Choroid plexus epithelial cell (primary cell): ENCODE measurements around the gene FAM181A.

Source experiments
- DNase-seq: peaks from one replicate; pipeline ENCODE4 v3.0.0-alpha.2; 2010; ENCODE audit warnings: low read depth
- H3K4me3 ChIP-seq: 2 replicates; pipeline ENCODE4 v1.5.1; 2011; ENCODE audit warnings: low read depth, mild to moderate bottlenecking, control low read depth, low read length, moderate library complexity
- TF ChIP-seq, protein P1 (sequence below): conservative IDR thresholded peaks from 2 replicates; pipeline ENCODE4 v1.5.1; 2011; ENCODE audit warnings: low read depth, mild to moderate bottlenecking, control low read depth, inconsistent platforms, low read length, moderate library complexity

FAM181A gene

DNA sequence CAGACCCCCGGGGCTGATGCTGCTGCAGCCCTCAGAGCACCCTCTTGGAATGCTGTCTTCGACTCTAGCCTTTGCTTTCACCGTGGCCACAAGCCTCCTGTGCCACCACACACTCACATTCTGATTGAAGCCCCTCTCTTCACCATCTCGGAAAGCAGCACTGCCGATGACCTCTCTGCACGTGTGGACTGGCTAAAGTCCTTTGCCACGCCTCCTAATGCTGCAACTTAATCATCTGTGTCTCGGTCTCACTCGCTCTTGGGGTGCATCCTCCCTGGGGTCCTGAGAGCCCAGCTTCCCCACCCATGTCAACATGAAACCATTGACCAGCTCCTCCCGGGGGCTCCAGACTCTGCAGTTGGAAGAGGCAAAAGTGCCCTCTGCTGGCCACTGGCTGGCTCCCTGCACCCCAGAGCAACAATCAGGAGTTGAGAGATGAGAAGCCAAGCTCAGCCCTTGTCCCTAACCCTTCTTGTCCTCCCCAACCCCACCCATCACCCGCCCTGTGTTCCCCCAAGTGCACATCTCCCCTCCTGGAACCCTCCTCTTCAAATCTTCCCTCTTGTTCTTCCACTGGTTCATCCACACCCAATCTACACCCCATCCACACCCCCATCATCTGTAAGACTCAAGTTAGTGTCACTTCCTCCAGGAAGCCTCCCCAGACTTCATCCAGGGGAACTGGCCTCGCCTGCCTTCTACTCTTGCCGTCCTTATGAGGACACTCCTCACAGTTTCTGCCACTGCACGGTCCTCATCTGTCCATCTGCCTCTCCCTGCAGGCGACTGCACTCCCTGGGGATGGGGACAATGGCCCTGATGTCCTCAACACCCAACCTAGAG is 23.6 kb upstream of the FAM181A start:
- H3K4me3 ChIP-seq = no peak overlapping the region
- TF ChIP-seq, protein P1, sequence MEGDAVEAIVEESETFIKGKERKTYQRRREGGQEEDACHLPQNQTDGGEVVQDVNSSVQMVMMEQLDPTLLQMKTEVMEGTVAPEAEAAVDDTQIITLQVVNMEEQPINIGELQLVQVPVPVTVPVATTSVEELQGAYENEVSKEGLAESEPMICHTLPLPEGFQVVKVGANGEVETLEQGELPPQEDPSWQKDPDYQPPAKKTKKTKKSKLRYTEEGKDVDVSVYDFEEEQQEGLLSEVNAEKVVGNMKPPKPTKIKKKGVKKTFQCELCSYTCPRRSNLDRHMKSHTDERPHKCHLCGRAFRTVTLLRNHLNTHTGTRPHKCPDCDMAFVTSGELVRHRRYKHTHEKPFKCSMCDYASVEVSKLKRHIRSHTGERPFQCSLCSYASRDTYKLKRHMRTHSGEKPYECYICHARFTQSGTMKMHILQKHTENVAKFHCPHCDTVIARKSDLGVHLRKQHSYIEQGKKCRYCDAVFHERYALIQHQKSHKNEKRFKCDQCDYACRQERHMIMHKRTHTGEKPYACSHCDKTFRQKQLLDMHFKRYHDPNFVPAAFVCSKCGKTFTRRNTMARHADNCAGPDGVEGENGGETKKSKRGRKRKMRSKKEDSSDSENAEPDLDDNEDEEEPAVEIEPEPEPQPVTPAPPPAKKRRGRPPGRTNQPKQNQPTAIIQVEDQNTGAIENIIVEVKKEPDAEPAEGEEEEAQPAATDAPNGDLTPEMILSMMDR = peak; percentile 51
- peak; percentile 15 for DNase-seq

DNA sequence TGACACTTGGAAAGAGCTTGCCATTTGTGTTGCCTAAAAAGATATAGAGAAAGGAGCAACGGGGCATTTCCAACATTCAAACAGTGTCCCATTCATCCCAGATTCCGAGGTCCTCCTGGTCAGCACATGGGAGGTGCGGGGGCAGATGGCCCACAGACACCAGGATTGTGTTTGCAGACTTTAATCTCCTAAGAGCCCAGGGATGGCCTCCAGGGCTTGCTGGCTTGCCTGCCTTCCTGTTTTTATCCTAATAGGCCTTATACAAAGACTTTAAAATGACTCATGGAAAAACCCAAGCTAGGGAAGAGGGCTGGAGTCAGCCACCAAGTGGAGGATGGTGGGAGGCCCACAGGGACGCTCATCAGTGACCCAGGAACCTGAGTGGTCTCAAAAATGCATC is 21.5 kb upstream of the FAM181A start:
- TF ChIP-seq, protein P1 = no peak
- DNase-seq = no peak
- H3K4me3 ChIP-seq = no peak overlapping the region

DNA sequence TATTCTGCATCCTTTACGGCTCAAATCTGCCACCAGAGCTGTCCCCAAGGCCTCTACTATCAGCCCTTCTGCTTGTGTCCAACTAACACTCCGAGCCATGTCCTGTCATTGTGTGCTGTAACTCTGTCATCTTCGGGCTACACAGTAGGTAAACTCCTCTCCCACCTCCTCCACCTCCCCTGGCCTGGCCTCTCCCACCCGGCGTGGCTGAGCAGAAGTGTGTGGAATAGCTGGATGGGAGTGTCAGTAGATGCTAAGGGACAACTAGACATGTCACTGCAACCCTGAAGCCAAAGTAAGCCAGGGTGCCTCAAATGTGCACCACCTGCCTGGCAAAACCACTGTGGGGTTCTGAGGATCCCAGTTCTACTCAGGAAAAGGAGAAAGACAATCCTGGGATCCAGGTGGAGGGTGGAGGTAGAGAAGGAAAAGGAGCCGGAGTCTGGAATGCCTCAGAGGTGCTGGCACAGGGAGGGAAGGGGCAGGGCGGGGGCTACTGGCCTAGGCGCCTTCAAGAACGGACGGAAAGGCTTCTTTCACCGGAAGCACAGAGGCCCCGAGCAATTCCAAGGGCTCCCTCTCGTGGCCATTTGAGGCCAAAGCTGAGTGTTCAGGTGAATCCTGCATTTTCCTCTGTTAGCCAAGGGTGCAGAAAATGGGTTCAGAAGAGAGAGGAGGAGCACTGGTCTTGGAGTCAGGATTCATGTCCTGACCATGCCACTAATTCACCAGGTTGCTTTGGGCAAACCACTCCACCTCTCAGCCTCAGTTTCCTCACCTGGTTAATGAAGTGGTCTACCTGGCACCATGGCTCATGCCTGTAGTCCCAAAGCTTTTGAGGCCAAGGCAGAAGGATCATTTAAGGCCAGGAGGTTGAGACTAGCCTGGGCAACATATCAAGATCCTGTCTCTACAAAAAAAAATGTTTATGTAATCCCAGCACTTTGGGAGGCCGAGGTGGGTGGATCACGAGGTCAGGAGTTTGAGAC is 20.5 kb upstream of the FAM181A start:
- peak; percentile 58 for DNase-seq
- TF ChIP-seq, protein P1 = peak; percentile 78
- H3K4me3 ChIP-seq = no peak overlapping the region

DNA sequence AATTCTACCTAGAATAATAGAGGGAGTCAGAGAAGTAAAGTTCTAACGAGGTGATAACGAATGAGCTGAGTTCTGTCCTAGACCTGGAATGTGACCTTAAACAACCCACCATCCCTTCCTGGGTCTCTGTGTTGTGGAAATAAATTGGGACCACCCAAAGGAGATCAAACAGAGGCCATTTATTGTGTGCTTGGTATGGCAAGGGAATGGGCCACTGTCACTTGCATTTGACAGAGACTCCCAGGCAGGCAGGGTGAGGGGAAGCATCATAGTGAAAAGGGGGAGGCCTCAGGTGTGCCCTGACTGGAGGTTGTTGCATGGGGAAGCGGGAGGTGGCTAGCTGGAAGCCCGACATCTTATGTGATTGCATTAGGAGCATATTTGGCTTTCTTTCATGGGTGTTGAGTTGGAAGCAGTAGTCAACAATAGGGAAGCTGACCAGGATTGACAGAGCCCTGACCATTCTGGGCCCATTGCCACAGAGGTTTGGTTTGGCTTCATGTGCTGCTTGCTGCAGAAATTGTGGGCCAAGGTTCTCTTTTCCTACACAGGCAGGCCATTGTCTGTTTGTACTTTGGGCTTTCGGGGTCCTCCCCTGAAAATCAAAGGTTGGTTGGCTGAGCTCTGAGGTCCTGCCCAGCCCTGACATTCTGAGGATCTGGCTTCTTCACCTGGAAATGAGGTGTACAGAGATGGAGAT is 17.6 kb upstream of the FAM181A start:
- TF ChIP-seq, protein P1 = no peak

DNA sequence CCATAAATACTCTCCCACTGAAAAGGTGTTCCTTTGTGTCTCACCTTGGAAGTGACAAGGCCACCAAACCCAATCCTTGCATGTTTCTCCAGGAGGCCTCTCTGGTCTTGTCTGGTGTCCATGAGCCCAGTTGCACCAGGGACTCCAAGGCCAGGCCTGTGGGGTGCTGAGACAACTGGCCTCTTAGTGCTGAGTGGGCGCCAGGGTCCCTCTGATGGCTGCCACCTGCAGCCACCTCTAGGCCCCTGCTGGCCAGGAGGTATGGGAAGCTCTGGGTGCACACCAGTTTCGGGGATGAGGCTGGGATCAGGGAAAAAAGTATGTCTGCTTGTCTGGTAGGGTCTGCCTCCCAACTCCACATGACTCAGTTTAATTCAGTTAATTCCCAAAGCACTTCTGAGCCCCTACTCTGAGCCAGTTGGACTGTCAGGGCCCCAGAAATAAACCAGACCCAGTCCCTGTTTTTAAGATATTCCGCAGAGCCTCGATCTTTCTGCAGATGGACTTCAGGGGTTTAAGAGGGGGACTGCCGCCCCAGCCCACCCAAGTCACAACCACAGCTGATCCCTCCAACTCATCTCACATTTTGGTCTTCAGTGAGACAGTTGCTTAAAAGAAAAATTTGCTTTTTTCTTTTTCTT is 15.0 kb upstream of the FAM181A start:
- H3K4me3 ChIP-seq = no peak overlapping the region
- TF ChIP-seq, protein P1 = no peak
- DNase-seq = no peak

More for the DNA sequence above, 17.6 kb upstream of the FAM181A start:
- no peak overlapping the region for H3K4me3 ChIP-seq
- no peak for DNase-seq

DNA sequence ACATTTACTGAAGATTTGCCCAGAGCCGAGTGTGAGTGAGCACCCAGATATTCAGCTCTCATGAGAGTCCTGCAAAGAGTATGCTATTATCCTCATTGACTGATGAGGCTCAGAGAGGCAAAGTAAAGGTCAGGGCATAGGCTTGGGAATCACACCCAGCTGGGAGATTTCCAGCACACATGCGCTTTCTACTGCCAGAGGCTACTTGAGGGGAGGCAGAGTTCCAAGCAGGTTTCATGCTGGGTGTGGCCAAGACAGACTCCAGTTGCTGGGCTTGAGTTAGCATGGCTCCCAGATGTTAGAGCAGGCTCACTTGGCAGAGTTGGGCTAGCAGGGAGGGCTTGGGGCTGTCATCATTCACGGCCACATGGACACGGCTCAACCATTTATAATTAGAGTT is 14.4 kb upstream of the FAM181A start:
- TF ChIP-seq, protein P1 = no peak
- no peak for DNase-seq
- H3K4me3 ChIP-seq = no peak overlapping the region
